Measurements from ENCODE around the gene GRAMD1A. TPM values are rescaled to one million over a fixed set of nuclear protein-coding genes. Genes with fewer than 3 reads are reported as not detected.

GRAMD1A gene
- total and polyA plus RNA-seq, 9 of the 15 experiments (the other 6 are each of a cell fraction or from before 2014, with no cell fraction given) = 1.4 to 63.8 (median 38.5) TPM

DNA sequence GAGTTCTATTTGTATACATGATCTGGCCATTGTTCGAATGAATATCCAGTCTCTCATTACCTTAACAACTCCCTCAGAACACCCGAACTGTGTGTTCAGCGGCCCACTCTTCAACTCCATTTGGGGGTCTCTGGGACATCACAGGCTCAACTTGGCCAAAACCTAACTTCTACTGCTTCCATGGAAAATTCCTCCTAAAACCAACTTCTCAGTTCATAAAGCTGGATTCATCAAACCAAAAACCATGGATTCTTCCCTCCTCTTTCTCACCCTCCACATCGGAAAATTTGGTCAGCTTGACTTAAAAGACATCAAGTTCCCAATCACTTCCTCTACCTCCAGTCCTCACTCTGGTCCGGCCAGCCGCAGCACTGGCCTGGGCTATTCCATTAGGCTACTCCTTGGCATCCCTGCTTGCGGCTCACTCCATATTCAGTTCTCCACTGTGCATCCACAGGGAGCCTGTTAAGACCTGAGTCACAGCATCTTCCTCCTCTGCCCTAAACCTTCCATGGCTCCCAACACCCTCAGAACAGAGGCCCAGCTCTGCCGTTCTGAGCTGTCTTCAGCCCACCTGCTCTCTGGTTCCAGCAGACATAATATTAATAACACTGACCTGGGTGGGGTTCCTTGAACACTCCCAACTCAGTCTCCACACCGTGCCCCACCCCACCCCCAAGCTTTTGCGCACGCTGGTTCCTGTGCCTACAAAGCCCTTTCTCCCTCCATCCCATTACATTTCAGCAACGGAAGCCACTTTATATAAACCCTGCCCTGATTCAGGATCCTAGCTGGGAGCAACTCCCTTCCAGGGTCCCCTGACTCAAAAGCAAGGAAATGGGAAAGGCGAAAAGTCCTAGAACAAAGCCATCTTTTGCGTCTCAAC lies 37.2 kb upstream of the GRAMD1A start (continued):
- TF ChIP-seq ZNF12 (CRISPR knock-in tag; IDR thresholded peaks at IDR 0.05) = no peak
- TF ChIP-seq POLR2A (conservative IDR thresholded peaks at IDR 0.05) = peak; percentile 61; the same call in 1 of the 2 replicates
- TF ChIP-seq PYGO2 (tag; IDR thresholded peaks at IDR 0.05) = no peak
- no peak for TF ChIP-seq SETDB1 (IDR thresholded peaks at IDR 0.05; ENCODE audit: low read length)
- no peak for TF ChIP-seq ZNF174 (CRISPR knock-in tag; IDR thresholded peaks at IDR 0.05)
- TF ChIP-seq CBFA2T2 (conservative IDR thresholded peaks at IDR 0.05) = no peak
- 0 out of 2 replicates have a peak, but pooled peaks have one; percentile 39 for TF ChIP-seq DPF2 (IDR thresholded peaks at IDR 0.05)
- TF ChIP-seq CHAMP1 (IDR thresholded peaks at IDR 0.05) = no peak
- no peak for TF ChIP-seq TGIF2 (CRISPR knock-in tag; IDR thresholded peaks at IDR 0.05)
- peak; percentile 41 for TF ChIP-seq KDM5B (IDR thresholded peaks at IDR 0.05; ENCODE audit: insufficient replicate concordance, low read depth, low read length)
- TF ChIP-seq ATF2 (CRISPR knock-in tag; IDR thresholded peaks at IDR 0.05) = no peak
- 0 out of 2 replicates have a peak, but pooled peaks have one; percentile 53 for TF ChIP-seq SMARCA5 (IDR thresholded peaks at IDR 0.05)
- TF ChIP-seq RBM15 (IDR thresholded peaks at IDR 0.05; ENCODE audit: insufficient read depth, low read length) = no peak
- no peak for TF ChIP-seq JUNB (CRISPR knock-in tag; conservative IDR thresholded peaks at IDR 0.05)
- no peak for TF ChIP-seq SLC30A9 (CRISPR knock-in tag; IDR thresholded peaks at IDR 0.05)
- TF ChIP-seq DACH1 (IDR thresholded peaks at IDR 0.05; ENCODE audit: partially characterized antibody) = no peak
- TF ChIP-seq ZNF77 (CRISPR knock-in tag; IDR thresholded peaks at IDR 0.05) = no peak
- 0 out of 2 replicates have a peak, but pooled peaks have one; percentile 67 for TF ChIP-seq NFRKB (IDR thresholded peaks at IDR 0.05; ENCODE audit: low read depth)
- no peak for TF ChIP-seq HMBOX1 (IDR thresholded peaks at IDR 0.05)
- no peak; the same call in 1 of the 2 replicates for TF ChIP-seq STAT5A (IDR thresholded peaks at IDR 0.05; ENCODE audit: borderline replicate concordance, low read length)
- no peak for TF ChIP-seq MAFF (IDR thresholded peaks at IDR 0.05; ENCODE audit: low read length)
- TF ChIP-seq, protein P1, sequence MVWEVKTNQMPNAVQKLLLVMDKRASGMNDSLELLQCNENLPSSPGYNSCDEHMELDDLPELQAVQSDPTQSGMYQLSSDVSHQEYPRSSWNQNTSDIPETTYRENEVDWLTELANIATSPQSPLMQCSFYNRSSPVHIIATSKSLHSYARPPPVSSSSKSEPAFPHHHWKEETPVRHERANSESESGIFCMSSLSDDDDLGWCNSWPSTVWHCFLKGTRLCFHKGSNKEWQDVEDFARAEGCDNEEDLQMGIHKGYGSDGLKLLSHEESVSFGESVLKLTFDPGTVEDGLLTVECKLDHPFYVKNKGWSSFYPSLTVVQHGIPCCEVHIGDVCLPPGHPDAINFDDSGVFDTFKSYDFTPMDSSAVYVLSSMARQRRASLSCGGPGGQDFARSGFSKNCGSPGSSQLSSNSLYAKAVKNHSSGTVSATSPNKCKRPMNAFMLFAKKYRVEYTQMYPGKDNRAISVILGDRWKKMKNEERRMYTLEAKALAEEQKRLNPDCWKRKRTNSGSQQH (CRISPR knock-in tag; IDR thresholded peaks at IDR 0.05) = no peak
